K562 (cell line): ENCODE data around the gene CLTA. TPM values are rescaled to one million over a fixed set of nuclear protein-coding genes. Genes with fewer than 3 reads are reported as not detected.

Experiments
- ZBTB40 ChIP-seq, 2 experiments: fragments of 450-650 bp in 1 of 2; sonication (generic) in 1 of 2; formaldehyde crosslinking in 1 of 2; IDR thresholded peaks; 2 replicates each; pipeline versions ENCODE4 v1.7.1 to v1.9.0; 2016 to 2022; ENCODE audit warnings: inconsistent platforms in 1 of 2, mild to moderate bottlenecking in 1 of 2, missing genetic modification reagents in 1 of 2
- polyA plus RNA-seq, 8 experiments: library from polyadenylated mRNA; depleted of rRNA in 4 of 8; stranded (reverse) in 5 of 8; unstranded in 3 of 8; fragments of >200 nt; fragmentation: Nextera tagmentation in 2 of 8; fragmentation: Illumina TruSeq in 1 of 8; extraction: Ambion mirVana in 2 of 8; extraction: Trizol in 1 of 8; gene quantifications; 2 replicates each; pipeline versions ENCODE4 v1.2.1 to v1.2.3, GENCODE V29; 2011 to 2014; ENCODE audit warnings: inconsistent platforms in 1 of 8, missing spikeins in 1 of 8
- total RNA-seq, 7 experiments: library from RNA; depleted of rRNA in 6 of 7; stranded (reverse); fragments of >200 nt in 6 of 7; fragmentation: Illumina TruSeq in 2 of 7; extraction: Trizol in 2 of 7; gene quantifications; 2 replicates each; pipeline versions ENCODE4 v1.2.1 to v1.2.3, GENCODE V29; 2011 to 2021; ENCODE audit warnings: low replicate concordance in 1 of 7

The CLTA gene
- total and polyA plus RNA-seq, 9 of the 15 experiments (the other 6 are each of a cell fraction or from before 2014, with no cell fraction given) = 37.8 to 219 (median 144) TPM

GRCh38 chr9:36210722-36211121, 20.0 kb downstream of the CLTA start (continued):
- TF ChIP-seq ZBTB40 (IDR thresholded peaks at IDR 0.05) = no peak
- no peak for TF ChIP-seq ZBTB40 (CRISPR knock-in tag; IDR thresholded peaks at IDR 0.05)
